Hepatocyte (in vitro differentiated cells): ENCODE results near the gene ULBP2.
"Not testable (repeated sequence)": the region's sequence is repeated elsewhere in the genome, so short reads cannot be mapped to it uniquely, and the experiment has no call there.

ENCODE experiments used
- CTCF ChIP-seq: fragments of 200-600 bp; sonication (generic); IDR thresholded peaks from 2 replicates; pipeline ENCODE4 v1.5.1; 2016; ENCODE audit warnings: antibody characterized with exemption, mild to moderate bottlenecking; ENCODE audit not compliant: poor library complexity
- EZH2 ChIP-seq: fragments of 200-600 bp; sonication (generic); IDR thresholded peaks from 2 replicates; pipeline ENCODE4 v1.6.1; 2016; ENCODE audit warnings: antibody characterized with exemption, mild to moderate bottlenecking, borderline replicate concordance
- EZH2phosphoT487 ChIP-seq: fragments of 200-600 bp; sonication (generic); IDR thresholded peaks from one replicate; pipeline ENCODE4 v1.6.1; 2018; ENCODE audit warnings: antibody characterized with exemption, mild to moderate bottlenecking, low read depth, moderate library complexity; ENCODE audit not compliant: unreplicated experiment, severe bottlenecking

DNA sequence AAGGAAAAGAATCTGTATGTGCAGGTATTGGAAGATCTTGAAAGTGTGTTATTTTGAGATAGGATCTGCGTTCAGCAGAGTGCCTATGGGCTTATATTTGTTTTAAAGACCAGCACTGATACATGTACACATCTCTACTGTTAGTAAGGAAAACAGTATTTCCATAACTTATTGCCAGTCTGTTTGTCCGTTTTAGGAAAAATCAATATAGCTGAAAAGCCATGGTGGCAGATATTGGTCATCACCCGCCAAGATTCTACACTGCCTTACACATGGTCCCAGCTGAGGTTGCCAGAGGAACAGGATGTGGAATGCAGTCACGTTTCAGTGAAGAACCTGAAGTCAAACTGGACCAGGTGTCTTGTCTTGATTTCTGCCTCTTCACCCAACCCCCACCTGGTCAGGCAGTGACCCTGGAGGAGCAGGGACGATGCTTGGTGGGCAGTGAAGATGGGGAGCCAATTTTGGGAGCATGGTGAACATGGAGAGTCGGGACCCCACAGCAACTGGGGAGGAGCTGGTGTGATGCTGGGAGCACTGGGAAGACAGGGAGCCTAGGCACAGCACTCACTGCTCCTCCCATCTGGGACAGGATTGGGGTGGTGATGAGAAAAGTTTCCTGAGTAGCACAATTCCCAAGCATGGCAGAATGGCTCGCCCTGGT lies 14.0 kb downstream of the ULBP2 start:
- TF ChIP-seq EZH2 = peak; percentile 68
- not testable (repeated sequence) for TF ChIP-seq CTCF, EZH2phosphoT487
